ENCODE data around the gene PCDHB14.
A peak's percentile ranks its signal among the peaks of the same experiment; 100 is the strongest.

DNA sequence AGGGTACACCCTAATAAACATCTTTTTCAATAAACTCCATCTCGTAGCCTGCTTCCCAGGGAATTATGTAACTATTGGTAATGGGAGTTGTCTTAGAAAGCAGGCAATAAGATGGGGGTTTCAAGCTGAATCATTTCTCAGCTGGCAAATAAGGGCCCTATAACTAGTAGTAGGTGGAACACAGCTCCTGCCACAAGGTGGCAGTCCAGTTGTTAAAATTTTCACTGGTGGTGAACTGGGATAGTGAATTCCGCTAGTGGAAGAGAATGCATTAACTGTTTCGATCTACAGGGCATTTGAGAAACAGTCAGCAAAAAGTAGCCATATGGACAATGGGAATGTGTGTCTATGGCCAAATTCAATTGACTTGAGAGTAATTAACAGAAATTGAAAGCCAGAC, 49.8 kb downstream of the PCDHB14 start:
- TF ChIP-seq, protein P1, sequence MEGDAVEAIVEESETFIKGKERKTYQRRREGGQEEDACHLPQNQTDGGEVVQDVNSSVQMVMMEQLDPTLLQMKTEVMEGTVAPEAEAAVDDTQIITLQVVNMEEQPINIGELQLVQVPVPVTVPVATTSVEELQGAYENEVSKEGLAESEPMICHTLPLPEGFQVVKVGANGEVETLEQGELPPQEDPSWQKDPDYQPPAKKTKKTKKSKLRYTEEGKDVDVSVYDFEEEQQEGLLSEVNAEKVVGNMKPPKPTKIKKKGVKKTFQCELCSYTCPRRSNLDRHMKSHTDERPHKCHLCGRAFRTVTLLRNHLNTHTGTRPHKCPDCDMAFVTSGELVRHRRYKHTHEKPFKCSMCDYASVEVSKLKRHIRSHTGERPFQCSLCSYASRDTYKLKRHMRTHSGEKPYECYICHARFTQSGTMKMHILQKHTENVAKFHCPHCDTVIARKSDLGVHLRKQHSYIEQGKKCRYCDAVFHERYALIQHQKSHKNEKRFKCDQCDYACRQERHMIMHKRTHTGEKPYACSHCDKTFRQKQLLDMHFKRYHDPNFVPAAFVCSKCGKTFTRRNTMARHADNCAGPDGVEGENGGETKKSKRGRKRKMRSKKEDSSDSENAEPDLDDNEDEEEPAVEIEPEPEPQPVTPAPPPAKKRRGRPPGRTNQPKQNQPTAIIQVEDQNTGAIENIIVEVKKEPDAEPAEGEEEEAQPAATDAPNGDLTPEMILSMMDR (conservative IDR thresholded peaks at IDR 0.05; ENCODE audit: low read length): peak; percentile 36; the same call in 1 of the 2 replicates
- no peak for TF ChIP-seq EZH2phosphoT487 (IDR thresholded peaks at IDR 0.05; ENCODE audit: borderline replicate concordance)
